ENCODE results near the gene KRT14. TPM values are rescaled to one million over a fixed set of nuclear protein-coding genes. Genes with fewer than 3 reads are reported as not detected.
"Not testable (repeated sequence)": the region's sequence is repeated elsewhere in the genome, so short reads cannot be mapped to it uniquely, and the experiment has no call there.

Gene KRT14
- total and polyA plus RNA-seq, 11 donors = 0.23 to 0.38 TPM; not detected in 9

- ATAC-seq (no peak), DNase-seq (peak in 1 of 5 donors; percentile 28)
- H3K4me1 ChIP-seq = peaks cover 0 to 11% (median 5%) of the 10 kb centered on the region in 12 donors
- H3K4me3 ChIP-seq = no peak overlapping the region
- no peak for TF ChIP-seq CTCF (IDR thresholded peaks at IDR 0.05)
- TF ChIP-seq POLR2A (IDR thresholded peaks at IDR 0.05) = no peak
- H3K27ac ChIP-seq = no peak overlapping the region
- 74 to 84% (median 81%) methylated on average over 11 to 13 of the region's 13 CpGs for WGBS, 4 donors
- intact Hi-C loops (cut with DNase I) = no loop called here
- no peaks in the 10 kb centered on the region for H3K9me3 ChIP-seq
- H3K36me3 ChIP-seq = no peaks in the 10 kb centered on the region
- no peaks in the 10 kb centered on the region for H3K27me3 ChIP-seq
Measured at GRCh38 chr17:41629826-41630670, 43.4 kb upstream of the KRT14 start.

- 78 to 81% (median 81%) methylated on average over 10 of the region's 10 CpGs for WGBS, 4 donors
- DNase-seq (peak in 1 of 5 donors; percentile 31), ATAC-seq (no peak)
- Histone ChIP-seq H3K27me3 (no peaks in the 10 kb centered on the region), H3K4me1 (peaks cover 0 to 5% (median 0%) of the 10 kb centered on the region in 12 donors), H3K9me3 (no peaks in the 10 kb centered on the region), H3K4me3 (no peak overlapping the region), H3K36me3 (no peaks in the 10 kb centered on the region), H3K27ac (no peak overlapping the region)
- intact Hi-C loops (cut with DNase I) = no loop called here
- TF ChIP-seq CTCF (IDR thresholded peaks at IDR 0.05) (no peak), POLR2A (IDR thresholded peaks at IDR 0.05) (no peak)
Measured at GRCh38 chr17:41629316-41629715, 42.6 kb upstream of the KRT14 start.

- H3K4me3 ChIP-seq; H3K27ac ChIP-seq; ATAC-seq; intact Hi-C loops (cut with DNase I); H3K36me3 ChIP-seq; H3K4me1 ChIP-seq; H3K9me3 ChIP-seq; H3K27me3 ChIP-seq: not testable (repeated sequence)
- WGBS, 4 donors = 88 to 89% (median 88%) methylated on average over 11 of the region's 11 CpGs
- peak in 1 of 5 donors; percentile 4 for DNase-seq
Measured at GRCh38 chr17:41628621-41629255, 42.0 kb upstream of the KRT14 start.

- H3K4me3 ChIP-seq; H3K9me3 ChIP-seq; intact Hi-C loops (cut with DNase I); H3K27ac ChIP-seq; ATAC-seq; H3K27me3 ChIP-seq; H3K4me1 ChIP-seq; DNase-seq; H3K36me3 ChIP-seq: not testable (repeated sequence)
- 60 to 100% (median 78%) methylated on average over 1 of the region's 1 CpG for WGBS, 4 donors
Measured at GRCh38 chr17:41628073-41628370, 41.3 kb upstream of the KRT14 start.

GRCh38 chr17:41627316-41628072, 40.8 kb upstream of the KRT14 start:
- Histone ChIP-seq H3K36me3 (no peaks in the 10 kb centered on the region), H3K27me3 (no peaks in the 10 kb centered on the region), H3K4me3 (no peak overlapping the region), H3K27ac (no peak overlapping the region), H3K9me3 (no peaks in the 10 kb centered on the region), H3K4me1 (peaks cover 0 to 5% (median 0%) of the 10 kb centered on the region in 12 donors)
- ATAC-seq (no peak), DNase-seq (peak in 1 of 5 donors; percentile 38)
- no peak for TF ChIP-seq CTCF (IDR thresholded peaks at IDR 0.05)
- no peak for TF ChIP-seq POLR2A (IDR thresholded peaks at IDR 0.05)
- WGBS, 4 donors = 87 to 90% (median 87%) methylated on average over 21 to 23 of the region's 23 CpGs
- intact Hi-C loops (cut with DNase I) = no loop called here

- H3K36me3 ChIP-seq; H3K27ac ChIP-seq; DNase-seq; intact Hi-C loops (cut with DNase I); H3K9me3 ChIP-seq; H3K4me1 ChIP-seq; H3K4me3 ChIP-seq; H3K27me3 ChIP-seq; ATAC-seq: not testable (repeated sequence)
- 89 to 98% (median 92%) methylated on average over 5 of the region's 5 CpGs for WGBS, 4 donors
Measured at GRCh38 chr17:41626914-41627295, 40.2 kb upstream of the KRT14 start.

- H3K36me3 ChIP-seq; H3K4me1 ChIP-seq; ATAC-seq; H3K4me3 ChIP-seq; H3K27me3 ChIP-seq; intact Hi-C loops (cut with DNase I); H3K27ac ChIP-seq; H3K9me3 ChIP-seq: not testable (repeated sequence)
- peak in 1 of 5 donors; percentile 18 for DNase-seq
- 92 to 94% (median 93%) methylated on average over 14 to 17 of the region's 17 CpGs for WGBS, 4 donors
Measured at GRCh38 chr17:41626028-41626913, 39.6 kb upstream of the KRT14 start.

All from heart left ventricle (tissue), 16 donors.